Measurements from ENCODE around the gene KCNJ6.

GRCh38 chr21:37592496-37592895 lies 323.8 kb downstream of the KCNJ6 start:
- TF ChIP-seq CTCF (conservative IDR thresholded peaks at IDR 0.05; ENCODE audit: low read length), result no peak
- no peak for TF ChIP-seq EZH2phosphoT487 (IDR thresholded peaks at IDR 0.05; ENCODE audit: borderline replicate concordance, low read depth, low read length)
